ENCODE measurements around the gene ARHGEF6.

Gene ARHGEF6

GRCh38 chrX:136689436-136689835 lies 91.3 kb downstream of the ARHGEF6 start:
- TF ChIP-seq POLR2AphosphoS5 (IDR thresholded peaks at IDR 0.05; ENCODE audit: low read depth, low read length) (no peak), SIN3A (IDR thresholded peaks at IDR 0.05; ENCODE audit: borderline replicate concordance, insufficient read depth, low read length) (no peak), TAF1 (IDR thresholded peaks at IDR 0.05; ENCODE audit: borderline replicate concordance, insufficient read depth, low read length) (no peak), REST (IDR thresholded peaks at IDR 0.05; ENCODE audit: insufficient read depth in 1 of 2, low read depth in 2 of 2, low read length in 2 of 2) (no peak), FOXP2 (optimal IDR thresholded peaks at IDR 0.05; ENCODE audit: borderline replicate concordance, extremely low read depth, extremely low read length, insufficient read depth) (no peak)

GRCh38 chrX:136687457-136687856 lies 93.3 kb downstream of the ARHGEF6 start:
- TF ChIP-seq FOXP2 (optimal IDR thresholded peaks at IDR 0.05; ENCODE audit: borderline replicate concordance, extremely low read depth, extremely low read length, insufficient read depth) (no peak), SIN3A (IDR thresholded peaks at IDR 0.05; ENCODE audit: borderline replicate concordance, insufficient read depth, low read length) (no peak), TAF1 (IDR thresholded peaks at IDR 0.05; ENCODE audit: borderline replicate concordance, insufficient read depth, low read length) (no peak), REST (IDR thresholded peaks at IDR 0.05; ENCODE audit: insufficient read depth in 1 of 2, low read depth in 2 of 2, low read length in 2 of 2) (no peak), POLR2AphosphoS5 (IDR thresholded peaks at IDR 0.05; ENCODE audit: low read depth, low read length) (no peak)

- no peak for TF ChIP-seq FOXP2 (optimal IDR thresholded peaks at IDR 0.05; ENCODE audit: borderline replicate concordance, extremely low read depth, extremely low read length, insufficient read depth)
Measured at GRCh38 chrX:136684120-136684519, 96.6 kb downstream of the ARHGEF6 start.

GRCh38 chrX:136679531-136679930 lies 101.2 kb downstream of the ARHGEF6 start:
- TF ChIP-seq SIN3A (IDR thresholded peaks at IDR 0.05; ENCODE audit: borderline replicate concordance, insufficient read depth, low read length) (no peak), REST (IDR thresholded peaks at IDR 0.05; ENCODE audit: insufficient read depth in 1 of 2, low read depth in 2 of 2, low read length in 2 of 2) (no peak), FOXP2 (optimal IDR thresholded peaks at IDR 0.05; ENCODE audit: borderline replicate concordance, extremely low read depth, extremely low read length, insufficient read depth) (no peak), TAF1 (IDR thresholded peaks at IDR 0.05; ENCODE audit: borderline replicate concordance, insufficient read depth, low read length) (no peak), POLR2AphosphoS5 (IDR thresholded peaks at IDR 0.05; ENCODE audit: low read depth, low read length) (no peak)

- TF ChIP-seq TAF1 (IDR thresholded peaks at IDR 0.05; ENCODE audit: borderline replicate concordance, insufficient read depth, low read length) (no peak), REST (IDR thresholded peaks at IDR 0.05; ENCODE audit: insufficient read depth in 1 of 2, low read depth in 2 of 2, low read length in 2 of 2) (no peak), POLR2AphosphoS5 (IDR thresholded peaks at IDR 0.05; ENCODE audit: low read depth, low read length) (no peak), SIN3A (IDR thresholded peaks at IDR 0.05; ENCODE audit: borderline replicate concordance, insufficient read depth, low read length) (no peak), FOXP2 (optimal IDR thresholded peaks at IDR 0.05; ENCODE audit: borderline replicate concordance, extremely low read depth, extremely low read length, insufficient read depth) (no peak)
Measured at GRCh38 chrX:136674270-136674985, 106.3 kb downstream of the ARHGEF6 start.
